Prostate gland (tissue), 2 donors: ENCODE measurements around the gene STX10. TPM values are rescaled to one million over a fixed set of nuclear protein-coding genes. Genes with fewer than 3 reads are reported as not detected.
A peak's percentile ranks its signal among the peaks of the same experiment; 100 is the strongest.
"Not testable (repeated sequence)": the region's sequence is repeated elsewhere in the genome, so short reads cannot be mapped to it uniquely, and the experiment has no call there.

Source experiments
- DNase-seq: peaks from one replicate; pipeline ENCODE4 v3.0.0-alpha.2; 2019; ENCODE audit warnings: low spot score
- H3K27ac ChIP-seq, 2 donors: fragments of 200-600 bp; sonication (generic); 2 replicates each; pipeline ENCODE4 v1.5.1; 2017 to 2019
- H3K27me3 ChIP-seq: fragments of 200-600 bp; sonication (generic); replicated peaks from 2 replicates; pipeline ENCODE4 v1.5.1; 2019; ENCODE audit not compliant: insufficient read depth
- H3K36me3 ChIP-seq, 2 donors: fragments of 200-600 bp; sonication (generic); 1 replicate in 1 of 2; 2 replicates in 1 of 2; pipeline versions ENCODE4 v1.5.1 to v1.8.1; 2017 to 2019
- H3K4me1 ChIP-seq: fragments of 200-600 bp; sonication (generic); replicated peaks from 2 replicates; pipeline ENCODE4 v1.5.1; 2019
- H3K4me3 ChIP-seq, 2 donors: fragments of 200-600 bp; sonication (generic); 2 replicates each; pipeline ENCODE4 v1.5.1; 2017 to 2019
- H3K9me3 ChIP-seq: fragments of 200-600 bp; sonication (generic); 2 replicates; pipeline ENCODE4 v1.5.1; 2017
- CTCF ChIP-seq, 4 experiments: fragments of 200-600 bp in 2 of 4; fragments of 450-650 bp in 2 of 4; sonication (generic) in 2 of 4; IDR thresholded peaks; 1 replicate in 3 of 4; 2 replicates in 1 of 4; pipeline ENCODE4 v1.5.1; 2016 to 2019; ENCODE audit warnings: antibody characterized with exemption in 4 of 4, mild to moderate bottlenecking in 2 of 4, moderate library complexity in 2 of 4
- POLR2A ChIP-seq: fragments of 450-650 bp; IDR thresholded peaks from one replicate; pipeline ENCODE4 v1.6.1; 2016; ENCODE audit warnings: antibody characterized with exemption, mild to moderate bottlenecking
- POLR2AphosphoS5 ChIP-seq: sonication (generic); formaldehyde crosslinking; IDR thresholded peaks from one replicate; pipeline ENCODE4 v1.6.1; 2017; ENCODE audit warnings: antibody characterized with exemption
- WGBS: methylation state at CpG from one replicate; pipeline ENCODE4 v1.1.5; 2018; 5-methylcytosine and 5-hydroxymethylcytosine counted together
- intact Hi-C: fragments of 100-400 bp; cut with DNase I; formaldehyde crosslinking; loops from one replicate; pipeline ENCODE4 v1.14.2; 2022
- total RNA-seq, 2 donors: library from RNA; depleted of rRNA; stranded (reverse); fragments of >200 nt; gene quantifications; one replicate each; pipeline ENCODE4 v1.1.0, GENCODE V29; 2016

Gene STX10
- total RNA-seq, 2 donors from 2014 or later = 42.5 to 48.6 TPM

- TF ChIP-seq POLR2AphosphoS5 = no peak
- TF ChIP-seq POLR2A = no peak
- TF ChIP-seq CTCF (IDR thresholded peaks at IDR 0.05) = no peak
- Histone ChIP-seq H3K27ac (no peak overlapping the region), H3K36me3 (no peaks in the 10 kb centered on the region), H3K27me3 (no peaks in the 10 kb centered on the region), H3K9me3 (no peaks in the 10 kb centered on the region), H3K4me3 (no peak overlapping the region), H3K4me1 (no peaks in the 10 kb centered on the region)
- WGBS = 85% methylated on average over 4 of the region's 4 CpGs
- no peak for DNase-seq
- intact Hi-C loops = no loop called here
Observed at GRCh38 chr19:13189600-13189999, 39.4 kb upstream of the STX10 start.

- intact Hi-C loops = no loop called here
- H3K27me3 ChIP-seq = no peaks in the 10 kb centered on the region
- H3K9me3 ChIP-seq = no peaks in the 10 kb centered on the region
- H3K4me3 ChIP-seq = no peak overlapping the region
- TF ChIP-seq POLR2A (no peak), POLR2AphosphoS5 (no peak), CTCF (IDR thresholded peaks at IDR 0.05) (no peak)
- H3K4me1 ChIP-seq = no peaks in the 10 kb centered on the region
- H3K36me3 ChIP-seq = no peaks in the 10 kb centered on the region
- no peak for DNase-seq
- WGBS = 98% methylated on average over 4 of the region's 4 CpGs
- no peak overlapping the region for H3K27ac ChIP-seq
Observed at GRCh38 chr19:13187419-13187818, 37.2 kb upstream of the STX10 start.

GRCh38 chr19:13186688-13187087, 36.5 kb upstream of the STX10 start:
- WGBS = 95% methylated on average over 24 of the region's 38 CpGs

GRCh38 chr19:13185763-13186657, 35.8 kb upstream of the STX10 start:
- H3K27me3 ChIP-seq, H3K4me1 ChIP-seq, H3K36me3 ChIP-seq, intact Hi-C loops, H3K9me3 ChIP-seq, H3K4me3 ChIP-seq, H3K27ac ChIP-seq, DNase-seq: not testable (repeated sequence)
- WGBS = 57% methylated on average over 22 of the region's 22 CpGs

More at GRCh38 chr19:13186688-13187087, 36.5 kb upstream of the STX10 start:
- H3K4me3 ChIP-seq, DNase-seq, H3K9me3 ChIP-seq, H3K4me1 ChIP-seq, intact Hi-C loops, H3K27me3 ChIP-seq, H3K36me3 ChIP-seq, H3K27ac ChIP-seq: not testable (repeated sequence)

GRCh38 chr19:13184926-13185325, 34.8 kb upstream of the STX10 start:
- DNase-seq, H3K9me3 ChIP-seq, H3K27me3 ChIP-seq, H3K27ac ChIP-seq, H3K4me3 ChIP-seq, intact Hi-C loops, H3K4me1 ChIP-seq, H3K36me3 ChIP-seq: not testable (repeated sequence)
- WGBS = 88% methylated on average over 23 of the region's 23 CpGs

GRCh38 chr19:13181747-13182388, 31.7 kb upstream of the STX10 start:
- Histone ChIP-seq H3K4me3 (no peak overlapping the region), H3K36me3 (no peaks in the 10 kb centered on the region), H3K27ac (no peak overlapping the region), H3K4me1 (peaks cover 5% of the 10 kb centered on the region), H3K27me3 (no peaks in the 10 kb centered on the region), H3K9me3 (no peaks in the 10 kb centered on the region)
- TF ChIP-seq CTCF (IDR thresholded peaks at IDR 0.05) (no peak), POLR2AphosphoS5 (peak; percentile 59), POLR2A (no peak)
- peak; percentile 78 for DNase-seq
- 8% methylated on average over 14 of the region's 16 CpGs for WGBS
- intact Hi-C loops = no loop called here

GRCh38 chr19:13178291-13178690, 28.1 kb upstream of the STX10 start:
- H3K9me3 ChIP-seq, H3K27me3 ChIP-seq, H3K27ac ChIP-seq, DNase-seq, H3K4me1 ChIP-seq, intact Hi-C loops, H3K4me3 ChIP-seq, H3K36me3 ChIP-seq: not testable (repeated sequence)
- 90% methylated on average over 10 of the region's 10 CpGs for WGBS

- intact Hi-C loops, DNase-seq, H3K4me1 ChIP-seq, H3K36me3 ChIP-seq, H3K27me3 ChIP-seq, H3K27ac ChIP-seq, H3K4me3 ChIP-seq, H3K9me3 ChIP-seq: not testable (repeated sequence)
- 95% methylated on average over 5 of the region's 5 CpGs for WGBS
Observed at GRCh38 chr19:13177584-13177983, 27.4 kb upstream of the STX10 start.
